RCC 7860 (cell line): ENCODE data around the gene NCOA6.
"Not testable (repeated sequence)": the region's sequence is repeated elsewhere in the genome, so short reads cannot be mapped to it uniquely, and the experiment has no call there.

Experiments used
- DNase-seq: peaks from one replicate; pipeline ENCODE4 v3.0.0-alpha.2; 2015; ENCODE audit warnings: low spot score
- FAIRE-seq: peaks from 2 replicates; lab custom pipeline; 2012; peaks lifted over from hg19 to GRCh38; lab: Jason Lieb, UNC

NCOA6 gene

GRCh38 chr20:34780291-34780690, 45.2 kb downstream of the NCOA6 start:
- not testable (repeated sequence) for DNase-seq, FAIRE-seq

- FAIRE-seq (no peak), DNase-seq (no peak)
Observed at GRCh38 chr20:34776177-34776576, 49.3 kb downstream of the NCOA6 start.

GRCh38 chr20:34774886-34775285, 50.6 kb downstream of the NCOA6 start:
- FAIRE-seq (no peak), DNase-seq (no peak)

GRCh38 chr20:34774449-34774848, 51.0 kb downstream of the NCOA6 start:
- DNase-seq (no peak), FAIRE-seq (no peak)

GRCh38 chr20:34773726-34774125, 51.7 kb downstream of the NCOA6 start:
- DNase-seq (no peak), FAIRE-seq (no peak)

- no peak for DNase-seq
Observed at GRCh38 chr20:34772437-34772836, 53.0 kb downstream of the NCOA6 start.

GRCh38 chr20:34771680-34772081, 53.8 kb downstream of the NCOA6 start:
- DNase-seq (no peak), FAIRE-seq (no peak)

More at GRCh38 chr20:34772437-34772836, 53.0 kb downstream of the NCOA6 start:
- FAIRE-seq, result no peak

- FAIRE-seq, result no peak
- no peak for DNase-seq
Observed at GRCh38 chr20:34768096-34768495, 57.4 kb downstream of the NCOA6 start.

GRCh38 chr20:34762031-34762555, 63.4 kb downstream of the NCOA6 start:
- FAIRE-seq, result peak; percentile 41
- DNase-seq, result no peak

GRCh38 chr20:34755367-34755766, 70.1 kb downstream of the NCOA6 start:
- DNase-seq, result no peak
- no peak for FAIRE-seq

- no peak for FAIRE-seq
- no peak for DNase-seq
Observed at GRCh38 chr20:34754611-34755010, 70.8 kb downstream of the NCOA6 start.

GRCh38 chr20:34753706-34754461, 71.6 kb downstream of the NCOA6 start:
- FAIRE-seq (no peak), DNase-seq (no peak)

- FAIRE-seq, result no peak
- no peak for DNase-seq
Observed at GRCh38 chr20:34751453-34751852, 74.0 kb downstream of the NCOA6 start.

- FAIRE-seq (no peak), DNase-seq (no peak)
Observed at GRCh38 chr20:34750484-34750883, 75.0 kb downstream of the NCOA6 start.

GRCh38 chr20:34748709-34749108, 76.7 kb downstream of the NCOA6 start:
- no peak for DNase-seq
- no peak for FAIRE-seq

GRCh38 chr20:34747479-34747878, 78.0 kb downstream of the NCOA6 start:
- FAIRE-seq (no peak), DNase-seq (no peak)

GRCh38 chr20:34746674-34747073, 78.8 kb downstream of the NCOA6 start:
- no peak for DNase-seq
- FAIRE-seq, result no peak

- no peak for DNase-seq
- FAIRE-seq, result no peak
Observed at GRCh38 chr20:34744847-34745246, 80.6 kb downstream of the NCOA6 start.

GRCh38 chr20:34744340-34744739, 81.1 kb downstream of the NCOA6 start:
- no peak for DNase-seq
- FAIRE-seq, result no peak

GRCh38 chr20:34743039-34743438, 82.4 kb downstream of the NCOA6 start:
- FAIRE-seq, result no peak

GRCh38 chr20:34736106-34736735, 89.2 kb downstream of the NCOA6 start:
- FAIRE-seq, result no peak
- no peak for DNase-seq

More at GRCh38 chr20:34743039-34743438, 82.4 kb downstream of the NCOA6 start:
- no peak for DNase-seq

- DNase-seq (no peak), FAIRE-seq (no peak)
Observed at GRCh38 chr20:34732523-34732922, 92.9 kb downstream of the NCOA6 start.
